Stimulated activated CD4-positive, alpha-beta T cell treated with anti-CD3 and anti-CD28 coated beads, Interleukin-1b, Interleukin-23, amount 100 ng/mL, for 48 hours (primary cell): ENCODE data around the gene ZNF37A.
"Not testable (repeated sequence)": the region's sequence is repeated elsewhere in the genome, so short reads cannot be mapped to it uniquely, and the experiment has no call there.

ENCODE experiments used
- DNase-seq: peaks from one replicate; pipeline ENCODE4 v3.0.0-alpha.2; 2020

The ZNF37A gene

DNA sequence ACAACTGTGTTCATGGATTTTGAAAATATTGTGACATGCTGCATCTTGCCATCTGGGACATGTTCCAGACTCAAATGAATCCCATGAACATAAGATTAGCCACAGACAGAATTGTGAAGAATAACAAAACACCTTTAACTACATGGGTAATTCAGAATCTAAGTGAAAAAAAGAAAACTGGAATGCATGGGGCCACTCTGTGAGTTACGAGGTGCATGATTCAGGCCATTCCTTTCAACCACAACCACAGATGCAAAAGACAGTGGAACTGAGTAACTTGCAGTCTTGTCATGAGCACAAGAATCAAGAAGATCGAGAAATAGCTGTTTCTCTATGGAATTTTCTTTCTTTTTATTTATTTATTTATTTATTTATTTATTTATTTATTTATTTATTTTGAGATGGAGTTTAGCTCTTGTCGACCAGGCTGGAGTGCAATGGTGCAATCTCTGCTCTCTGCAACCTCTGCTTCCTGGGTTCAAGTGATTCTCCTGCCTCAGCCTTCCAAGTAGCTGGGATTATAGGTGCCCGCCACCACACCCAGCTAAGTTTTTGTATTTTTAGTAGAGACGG is 56.8 kb downstream of the ZNF37A start:
- not testable (repeated sequence) for DNase-seq

DNA sequence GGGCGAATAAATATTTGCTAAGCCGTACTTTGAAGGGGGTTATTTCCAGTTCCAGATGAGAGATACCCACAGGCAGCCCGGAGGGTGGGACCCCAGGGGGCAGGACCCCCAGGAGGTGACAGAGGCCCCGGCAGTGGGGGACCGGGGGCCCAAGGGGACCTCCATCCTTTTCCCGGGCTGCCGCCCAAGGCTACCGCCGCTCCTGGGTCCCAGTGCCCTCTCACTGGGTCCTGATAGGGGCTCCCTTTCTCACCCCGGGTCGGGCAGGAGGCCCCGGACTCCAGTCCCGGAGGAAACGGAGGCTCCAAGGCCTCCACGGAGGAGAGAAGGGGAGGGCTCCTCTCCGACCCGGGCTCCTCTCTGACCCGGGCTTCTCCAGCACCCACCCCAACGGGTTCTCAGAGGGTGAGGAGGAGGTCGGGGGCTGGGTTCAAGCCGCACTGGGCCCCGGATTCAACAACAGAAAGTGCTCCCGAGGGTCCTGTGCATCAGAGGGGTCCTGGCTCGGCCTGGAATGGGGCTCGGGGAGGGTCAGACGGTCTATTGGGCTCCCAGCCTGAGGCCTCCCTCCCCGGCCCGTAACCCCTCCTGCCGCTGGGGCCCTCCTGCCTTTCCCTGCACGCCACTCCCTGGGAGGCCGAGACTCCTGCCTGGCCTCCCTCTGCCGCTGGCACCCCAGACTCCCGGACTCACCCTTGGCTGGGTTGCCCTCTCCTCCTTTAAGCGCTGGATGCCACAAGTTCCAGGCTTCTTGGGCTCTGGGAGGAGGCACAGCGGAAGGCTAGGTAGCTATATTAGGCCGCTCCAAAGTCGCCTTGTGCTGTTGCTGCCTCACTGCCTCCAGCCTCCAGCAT is 62.5 kb downstream of the ZNF37A start:
- DNase-seq = no peak

DNA sequence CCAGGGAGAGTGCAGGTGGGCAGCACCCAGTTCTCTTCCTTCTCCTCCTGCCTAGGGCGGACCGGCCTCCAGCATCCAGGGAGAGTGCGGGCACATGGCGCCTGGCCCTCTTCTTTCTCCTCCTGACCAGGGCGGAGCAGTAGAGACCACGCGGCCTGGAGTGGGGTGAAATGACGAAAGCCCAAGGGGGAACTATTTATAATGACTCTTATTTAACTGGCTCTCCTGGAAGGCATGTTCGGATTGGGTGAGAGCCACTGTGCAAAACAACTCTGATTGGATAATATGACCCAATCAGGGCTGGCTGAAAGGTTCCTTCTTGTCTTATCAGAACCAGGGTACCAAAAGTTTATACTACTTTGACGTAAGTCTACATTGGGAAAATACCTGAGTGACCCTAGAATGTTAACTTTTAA is 63.1 kb downstream of the ZNF37A start:
- DNase-seq = no peak

DNA sequence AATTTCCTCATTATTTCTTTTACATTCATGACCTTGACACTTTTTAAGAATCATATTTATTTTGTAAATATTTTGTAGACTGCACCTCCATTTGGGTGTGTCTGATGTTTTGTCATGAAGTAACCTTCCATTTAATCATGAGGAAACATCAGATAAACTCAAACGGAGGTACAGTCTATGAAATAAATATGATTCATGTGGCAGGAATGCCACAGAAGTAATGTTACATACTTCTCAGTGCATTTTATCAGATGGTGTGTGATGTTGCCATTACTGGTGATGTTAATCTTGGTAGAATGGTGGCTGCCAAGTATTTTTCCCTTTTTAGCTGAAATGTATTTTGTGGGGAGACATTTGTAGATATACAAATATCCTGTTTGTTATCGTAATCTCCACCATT is 64.9 kb downstream of the ZNF37A start:
- no peak for DNase-seq

DNA sequence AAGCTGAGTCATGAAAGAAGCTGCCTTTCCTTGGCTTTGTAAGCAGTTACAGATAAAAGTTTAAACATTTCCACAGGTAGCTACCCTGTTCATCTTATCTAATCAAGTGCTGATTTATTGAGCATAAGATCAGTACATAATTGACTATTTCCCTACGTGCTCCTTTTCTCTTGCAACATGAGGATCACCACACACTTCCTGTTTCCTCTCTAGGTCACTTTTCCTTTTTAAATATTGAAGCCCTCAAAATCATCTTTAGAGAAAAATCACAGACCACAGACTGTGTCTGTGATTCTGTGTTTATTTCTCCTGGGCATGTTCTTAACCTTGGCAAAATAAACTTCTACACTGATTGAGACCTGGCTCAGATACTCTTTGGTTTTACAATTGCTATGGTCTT is 69.5 kb downstream of the ZNF37A start:
- no peak for DNase-seq

DNA sequence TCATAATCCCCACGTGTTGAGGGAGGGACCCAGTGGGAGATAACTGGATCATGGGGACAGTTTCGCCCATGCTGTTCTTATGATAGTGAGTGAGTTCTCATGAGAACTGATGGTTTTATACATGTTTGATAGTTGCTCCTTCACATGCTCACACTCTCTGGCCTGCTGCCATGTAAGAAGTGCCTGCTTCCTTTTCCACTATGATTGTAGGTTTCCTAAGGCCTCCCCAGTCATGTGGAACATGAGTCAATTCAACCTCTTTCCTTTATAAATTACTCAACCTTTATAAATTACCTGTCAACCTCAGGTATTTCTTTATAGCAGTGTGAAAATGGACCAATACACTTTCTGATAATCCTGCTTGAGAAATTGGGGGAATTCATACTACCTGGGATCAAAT is 80.2 kb downstream of the ZNF37A start:
- DNase-seq = no peak

DNA sequence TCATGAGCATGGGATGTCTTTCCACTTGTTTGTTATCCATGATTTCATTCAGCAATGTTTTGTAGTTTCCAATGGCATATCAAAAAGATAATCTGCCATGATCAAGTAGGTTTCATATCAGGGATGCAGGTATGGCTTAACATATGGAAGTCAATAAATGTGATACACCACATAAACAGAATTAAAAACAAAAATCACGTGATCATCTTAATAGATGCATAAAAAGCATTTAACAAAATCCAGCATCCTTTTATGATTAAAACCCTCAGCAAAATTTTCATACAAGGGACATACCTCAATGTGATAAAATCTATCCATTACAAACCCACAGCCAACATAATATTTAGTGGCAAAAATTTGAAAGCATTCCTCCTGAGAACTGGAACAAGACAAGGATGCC is 90.3 kb downstream of the ZNF37A start:
- no peak for DNase-seq
